Measurements from ENCODE around the gene TNFRSF12A. TPM values are rescaled to one million over a fixed set of nuclear protein-coding genes. Genes with fewer than 3 reads are reported as not detected.

TNFRSF12A gene
- total and polyA plus RNA-seq, 9 of the 15 experiments (the other 6 are each of a cell fraction or from before 2014, with no cell fraction given), result 0.41 to 61.8 (median 26.5) TPM

DNA sequence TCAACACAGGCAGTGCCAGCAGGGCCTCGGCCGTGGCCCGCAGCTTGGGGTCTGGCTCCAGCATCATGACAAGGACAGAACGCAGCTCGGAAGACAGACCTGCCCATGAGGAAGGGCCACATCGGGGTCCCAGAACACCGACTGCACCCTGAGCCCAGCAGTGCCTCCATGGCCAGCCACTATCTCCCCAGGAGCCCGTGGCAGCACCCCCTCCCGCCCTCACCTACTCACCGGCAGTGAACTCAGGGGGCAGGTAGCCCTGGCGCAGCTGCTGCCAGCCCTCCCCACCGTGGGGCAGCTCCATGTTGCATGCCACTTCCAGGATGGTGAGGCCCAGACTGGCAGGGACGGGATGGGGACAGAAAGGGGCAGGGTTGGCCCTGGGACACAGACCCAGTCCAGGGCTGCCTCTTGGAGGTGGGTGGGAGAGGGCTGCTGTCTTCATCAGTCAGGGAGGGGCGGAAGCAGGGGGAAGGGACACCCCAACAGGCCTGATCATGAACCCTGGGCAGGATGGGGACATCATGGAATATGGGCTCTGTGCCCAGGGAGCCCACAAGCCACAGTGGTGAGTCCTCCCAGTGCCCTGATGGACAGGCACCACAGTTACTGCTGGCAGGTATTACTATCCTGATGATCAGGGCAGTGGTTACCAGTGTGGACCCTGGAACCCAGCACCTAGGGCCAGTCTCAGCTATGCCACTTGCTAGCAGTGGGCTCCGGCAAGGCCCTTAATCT lies 45.7 kb upstream of the TNFRSF12A start:
- peak overlapping the region in 1 of 2 experiments; percentile 81; a peak in 2 of 4 replicates for H3K9ac ChIP-seq (ENCODE audit: insufficient read depth in 1 of 2, low read depth in 2 of 2, low read length in 2 of 2)
- in situ Hi-C loops (cut with MboI) (no loop called here), intact Hi-C loops (cut with micrococcal nuclease) (no loop called here)
- WGBS (ENCODE audit: insufficient coverage, low coverage, missing lambda C conversion rate), result 94% methylated on average over 15 of the region's 15 CpGs
- H4K20me1 ChIP-seq (replicated peaks; ENCODE audit: control insufficient read depth, insufficient read depth, low read length), result peaks cover 25% of the 10 kb centered on the region
- peaks cover 3% of the 10 kb centered on the region for H3K9me1 ChIP-seq (ENCODE audit: control insufficient read depth, insufficient read depth, low read length)
- H3K27me3 ChIP-seq (ENCODE audit: control insufficient read depth in 2 of 2, insufficient read depth in 2 of 2, low read length in 2 of 2), result no peaks in the 10 kb centered on the region
- H3K27ac ChIP-seq (ENCODE audit: extremely low read depth, low read depth, low read length), result no peak overlapping the region
- DNase-seq (ENCODE audit: extremely low read depth in 1 of 4, low spot score in 3 of 4), result no peak
- H3K79me2 ChIP-seq (ENCODE audit: control insufficient read depth, insufficient read depth, low read length), result peaks cover 51% of the 10 kb centered on the region
- ATAC-seq, result no peak
- H3K4me3 ChIP-seq, result no peak overlapping the region
- H3K36me3 ChIP-seq (ENCODE audit: control insufficient read depth, insufficient read depth, low read length), result peaks cover 84% of the 10 kb centered on the region; the same call in 2 of the 3 replicates
- H3K4me2 ChIP-seq (ENCODE audit: insufficient read depth, low read length), result no peak overlapping the region
- H2AFZ ChIP-seq (ENCODE audit: low read depth, low read length), result no peak overlapping the region
- TF ChIP-seq POLR2G (IDR thresholded peaks at IDR 0.05; ENCODE audit: low read depth, low read length) (peak; percentile 71), DLX4 (CRISPR knock-in tag; IDR thresholded peaks at IDR 0.05) (no peak), RBFOX2 (IDR thresholded peaks at IDR 0.05; ENCODE audit: low read depth, low read length) (peak; percentile 18; the same call in 1 of the 2 replicates), POLR2A (conservative IDR thresholded peaks at IDR 0.05) (peak; percentile 57), SIRT6 (IDR thresholded peaks at IDR 0.05; ENCODE audit: low read depth, low read length) (peak; percentile 78), POLR2AphosphoS2 (IDR thresholded peaks at IDR 0.05; ENCODE audit: low read length) (peak; percentile 82; the same call in 1 of the 2 replicates), PRPF4 (IDR thresholded peaks at IDR 0.05; ENCODE audit: insufficient read depth, low read depth, low read length, poor library complexity, severe bottlenecking) (no peak), KHSRP (IDR thresholded peaks at IDR 0.05) (no peak), HINFP (tag; conservative IDR thresholded peaks at IDR 0.05; ENCODE audit: low read depth) (no peak), SUPT5H (IDR thresholded peaks at IDR 0.05) (peak; percentile 42)
- H3K9me3 ChIP-seq (replicated peaks; ENCODE audit: control insufficient read depth, insufficient read depth, low read depth, low read length), result no peaks in the 10 kb centered on the region
- H3K4me1 ChIP-seq (replicated peaks in 1 of 2; ENCODE audit: control insufficient read depth in 2 of 2, insufficient read depth in 2 of 2, low read length in 2 of 2), result peaks cover 9 to 92% of the 10 kb centered on the region in 2 experiments; a peak in 4 of 5 replicates
- no TSS peak for BruUV-seq (replicated peaks)
- FAIRE-seq, result no peak
- CTCF ChIA-PET (ENCODE audit: low intra/inter-chr PET ratio), result no interaction called here
- POLR2A ChIA-PET, result interaction anchor here (0.6 to 1.8 kb wide), 6 partner anchors 9 to 170 kb away, joined by 3 to 8 read pairs (median 4); no protein-coding TSS in a partner anchor

Measured in K562 (cell line).